GM03348 (cell line): ENCODE data around the gene BIRC5.

Experiments used
- DNase-seq: peaks from one replicate; pipeline ENCODE4 v3.0.0; 2012; ENCODE audit warnings: low spot score

BIRC5 gene

GRCh38 chr17:78184351-78184750 lies 29.7 kb upstream of the BIRC5 start:
- DNase-seq = no peak

DNA sequence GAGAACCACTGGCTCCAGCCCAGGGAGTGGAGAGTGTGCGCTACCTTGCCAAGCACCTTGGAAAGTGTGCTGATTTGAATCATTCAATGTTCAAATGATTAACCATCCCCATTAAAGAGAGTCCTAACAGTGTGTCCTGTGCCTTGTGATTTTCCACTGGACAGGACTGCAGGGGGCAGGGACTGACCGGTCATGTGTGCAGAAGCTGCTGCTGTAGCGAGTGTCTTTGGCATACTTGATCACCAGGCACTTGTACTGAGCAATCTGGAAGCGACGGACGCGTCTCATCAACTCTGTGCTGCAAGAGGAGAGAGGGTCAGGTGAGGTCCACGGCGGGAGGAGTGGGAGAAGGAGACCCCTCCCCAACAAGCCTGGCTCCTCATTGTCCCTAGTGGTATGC lies 29.2 kb upstream of the BIRC5 start:
- no peak for DNase-seq

DNA sequence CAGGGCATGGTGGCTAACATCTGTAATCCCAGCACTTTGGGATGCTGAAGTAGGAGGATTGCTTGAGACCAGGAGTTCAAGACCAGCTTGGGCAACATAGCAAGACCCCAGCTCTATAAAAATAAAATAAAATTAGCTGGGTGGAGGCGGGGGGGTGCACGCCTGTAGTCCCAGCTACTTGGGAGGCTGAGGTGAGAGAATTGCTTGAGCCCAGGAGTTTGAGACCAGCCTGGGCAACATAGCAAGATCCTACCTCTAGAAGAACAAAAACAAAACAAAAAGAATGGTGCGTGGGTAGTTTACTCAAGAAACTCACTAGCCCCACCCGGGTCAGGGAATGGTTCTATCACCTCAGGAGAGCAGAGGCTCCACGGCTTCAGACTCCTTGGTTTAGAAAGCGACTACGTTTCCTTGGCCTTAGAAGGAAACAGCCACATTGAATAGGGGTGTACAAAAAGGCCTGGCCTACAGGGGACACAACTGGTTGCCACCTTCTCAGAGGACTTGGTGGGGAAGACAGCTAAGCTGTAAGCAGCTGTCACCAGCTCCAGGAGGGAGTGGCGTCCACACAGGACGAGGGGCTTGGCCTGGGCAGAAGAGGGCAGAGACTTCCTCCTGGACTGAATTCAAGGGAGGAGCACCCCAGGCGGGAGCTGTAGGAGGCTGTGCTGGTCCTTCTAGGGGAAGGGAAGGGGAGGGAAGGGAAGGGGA lies 27.9 kb upstream of the BIRC5 start:
- DNase-seq = peak; percentile 51

GRCh38 chr17:78186692-78187595 lies 27.1 kb upstream of the BIRC5 start, which contains the start of the genes AFMID and TK1:
TSS of gene AFMID (plus strand) at chr17:78187362. CDS start at chr17:78187371, 9 bp downstream.
TSS of gene TK1 (minus strand) at chr17:78187052. CDS start at chr17:78186994, 58 bp downstream.
- DNase-seq = peak; percentile 100

DNA sequence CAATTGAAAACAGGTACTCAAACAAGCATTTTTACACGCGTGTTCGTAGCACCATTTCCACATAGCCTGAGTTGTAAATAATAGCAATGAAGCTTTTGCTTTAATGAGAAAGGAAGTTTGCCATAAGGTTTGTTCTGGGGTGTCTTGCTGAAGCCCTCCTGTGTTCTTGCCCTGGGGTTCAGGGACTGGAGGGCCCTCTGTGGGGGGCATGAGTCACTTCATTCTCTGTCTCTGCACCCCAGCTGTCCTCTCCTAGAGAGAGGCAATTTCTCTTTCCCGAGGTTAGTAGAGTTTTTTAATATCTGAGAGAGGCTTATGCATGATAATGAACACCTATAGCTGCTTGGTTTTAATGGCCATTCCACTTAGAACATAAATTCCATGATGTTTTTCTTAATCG lies 17.3 kb upstream of the BIRC5 start:
- no peak for DNase-seq

GRCh38 chr17:78197147-78197832 lies 16.8 kb upstream of the BIRC5 start:
- DNase-seq = no peak

DNA sequence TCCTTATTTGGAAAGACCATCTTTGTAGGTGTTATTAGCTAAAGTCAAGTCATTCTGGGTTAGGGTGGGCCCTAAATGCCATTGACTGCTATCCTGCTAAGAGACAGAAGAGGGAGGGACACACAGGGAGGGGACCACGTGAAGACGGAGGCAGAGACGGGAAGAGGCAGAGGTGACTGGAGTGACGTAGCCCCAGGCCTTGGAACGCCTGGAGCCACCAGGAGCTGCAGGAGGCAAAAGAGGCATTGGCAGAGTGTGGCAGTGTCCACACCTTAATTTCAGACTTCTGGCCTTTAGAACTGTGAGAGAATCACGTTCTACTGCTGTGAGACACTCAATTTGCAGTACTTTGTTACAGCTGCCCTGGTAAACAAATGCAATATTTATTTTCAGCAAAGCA lies 13.6 kb upstream of the BIRC5 start:
- DNase-seq = no peak

DNA sequence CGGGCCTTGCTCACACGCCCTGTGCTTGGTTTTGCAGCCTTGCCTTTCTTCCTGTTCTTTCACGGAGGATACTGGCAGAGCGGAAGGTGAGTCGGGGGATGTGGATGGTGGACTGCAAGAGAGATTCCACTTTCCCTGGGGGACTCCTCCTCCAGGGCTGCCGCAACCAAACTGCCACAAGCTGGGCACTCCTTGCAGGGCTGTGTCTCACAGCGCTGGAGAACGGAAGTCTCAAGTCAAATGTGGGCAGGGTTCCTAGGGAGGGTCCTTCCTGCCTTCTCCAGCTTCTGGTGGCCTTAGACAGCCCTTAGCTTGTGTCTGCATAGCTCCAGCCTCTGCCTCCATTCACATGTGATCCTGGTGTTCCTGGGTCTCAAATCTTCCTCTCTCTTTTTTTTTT lies 11.4 kb upstream of the BIRC5 start:
- DNase-seq = no peak

DNA sequence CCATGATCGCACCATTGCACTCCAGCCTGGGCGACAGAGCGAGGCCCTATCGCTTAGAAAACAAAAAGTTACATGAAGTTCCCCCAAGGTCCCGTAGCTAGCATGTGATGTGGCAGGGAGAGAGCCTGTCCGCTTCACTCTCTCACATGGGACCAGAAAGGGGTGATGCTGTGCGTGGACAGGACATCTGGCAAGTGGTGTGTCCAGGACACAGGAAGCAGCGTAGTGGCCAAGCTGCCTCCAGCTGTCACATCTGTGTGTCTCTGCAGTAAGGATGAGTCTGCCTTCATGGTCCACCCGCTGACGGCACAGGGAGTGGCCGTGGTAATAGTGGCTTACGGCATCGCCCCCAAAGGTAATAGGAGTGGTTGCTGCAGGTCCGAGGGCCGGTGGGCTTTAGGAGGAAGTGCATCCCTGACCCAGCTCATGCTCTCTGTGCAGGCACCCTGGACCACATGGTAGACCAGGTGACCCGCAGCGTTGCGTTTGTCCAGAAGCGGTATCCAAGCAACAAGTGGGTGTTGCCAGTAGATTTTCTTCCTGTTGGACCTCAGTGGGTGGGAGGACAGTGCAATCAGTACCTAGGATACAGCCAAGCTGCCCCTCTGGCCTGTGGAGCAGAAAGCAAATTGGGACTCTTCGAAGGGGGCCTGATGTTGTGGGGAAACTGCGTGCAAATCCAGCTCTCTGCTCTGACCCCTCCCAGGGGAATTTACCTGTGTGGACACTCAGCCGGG lies 9.5 kb upstream of the BIRC5 start:
- DNase-seq = no peak

GRCh38 chr17:78205124-78205775 lies 8.8 kb upstream of the BIRC5 start:
- no peak for DNase-seq

DNA sequence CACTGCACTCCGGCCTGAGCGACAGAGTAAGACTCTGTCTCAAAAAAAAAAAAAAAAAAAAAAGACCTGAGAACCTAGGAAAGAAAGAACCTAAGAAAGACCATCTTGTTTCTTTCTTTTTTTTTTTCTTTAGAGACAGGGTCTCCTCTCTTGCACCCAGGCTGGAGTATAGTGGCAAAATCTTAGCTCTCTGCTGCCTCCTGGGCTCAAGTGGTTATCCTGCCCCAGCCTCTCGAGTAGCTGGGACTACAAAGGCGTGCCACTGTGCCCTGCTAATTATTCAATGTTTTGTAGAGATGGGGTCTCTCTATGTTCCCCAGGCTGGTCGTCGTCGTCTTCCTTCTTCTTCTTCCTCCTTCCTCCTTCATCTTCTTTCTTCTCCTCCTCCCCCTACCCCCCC lies 7.8 kb upstream of the BIRC5 start:
- no peak for DNase-seq

- no peak for DNase-seq
Measured at GRCh38 chr17:78208486-78208885, 5.6 kb upstream of the BIRC5 start.

GRCh38 chr17:78210111-78210510 lies 3.9 kb upstream of the BIRC5 start:
- no peak for DNase-seq

- no peak for DNase-seq
Measured at GRCh38 chr17:78211032-78211431, 3.0 kb upstream of the BIRC5 start.

DNA sequence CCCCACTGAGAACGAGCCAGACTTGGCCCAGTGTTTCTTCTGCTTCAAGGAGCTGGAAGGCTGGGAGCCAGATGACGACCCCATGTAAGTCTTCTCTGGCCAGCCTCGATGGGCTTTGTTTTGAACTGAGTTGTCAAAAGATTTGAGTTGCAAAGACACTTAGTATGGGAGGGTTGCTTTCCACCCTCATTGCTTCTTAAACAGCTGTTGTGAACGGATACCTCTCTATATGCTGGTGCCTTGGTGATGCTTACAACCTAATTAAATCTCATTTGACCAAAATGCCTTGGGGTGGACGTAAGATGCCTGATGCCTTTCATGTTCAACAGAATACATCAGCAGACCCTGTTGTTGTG lies 631 bp downstream of the BIRC5 start:
- no peak for DNase-seq

DNA sequence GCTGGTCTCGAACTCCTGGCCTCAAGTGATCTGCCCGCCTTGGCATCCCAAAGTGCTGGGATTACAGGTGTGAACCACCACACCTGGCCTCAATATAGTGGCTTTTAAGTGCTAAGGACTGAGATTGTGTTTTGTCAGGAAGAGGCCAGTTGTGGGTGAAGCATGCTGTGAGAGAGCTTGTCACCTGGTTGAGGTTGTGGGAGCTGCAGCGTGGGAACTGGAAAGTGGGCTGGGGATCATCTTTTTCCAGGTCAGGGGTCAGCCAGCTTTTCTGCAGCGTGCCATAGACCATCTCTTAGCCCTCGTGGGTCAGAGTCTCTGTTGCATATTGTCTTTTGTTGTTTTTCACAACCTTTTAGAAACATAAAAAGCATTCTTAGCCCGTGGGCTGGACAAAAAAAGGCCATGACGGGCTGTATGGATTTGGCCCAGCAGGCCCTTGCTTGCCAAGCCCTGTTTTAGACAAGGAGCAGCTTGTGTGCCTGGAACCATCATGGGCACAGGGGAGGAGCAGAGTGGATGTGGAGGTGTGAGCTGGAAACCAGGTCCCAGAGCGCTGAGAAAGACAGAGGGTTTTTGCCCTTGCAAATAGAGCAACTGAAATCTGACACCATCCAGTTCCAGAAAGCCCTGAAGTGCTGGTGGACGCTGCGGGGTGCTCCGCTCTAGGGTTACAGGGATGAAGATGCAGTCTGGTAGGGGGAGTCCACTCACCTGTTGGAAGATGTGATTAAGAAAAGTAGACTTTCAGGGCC lies 5.5 kb downstream of the BIRC5 start:
- no peak for DNase-seq

- DNase-seq = no peak
Measured at GRCh38 chr17:78223061-78223460, 9.0 kb downstream of the BIRC5 start.

DNA sequence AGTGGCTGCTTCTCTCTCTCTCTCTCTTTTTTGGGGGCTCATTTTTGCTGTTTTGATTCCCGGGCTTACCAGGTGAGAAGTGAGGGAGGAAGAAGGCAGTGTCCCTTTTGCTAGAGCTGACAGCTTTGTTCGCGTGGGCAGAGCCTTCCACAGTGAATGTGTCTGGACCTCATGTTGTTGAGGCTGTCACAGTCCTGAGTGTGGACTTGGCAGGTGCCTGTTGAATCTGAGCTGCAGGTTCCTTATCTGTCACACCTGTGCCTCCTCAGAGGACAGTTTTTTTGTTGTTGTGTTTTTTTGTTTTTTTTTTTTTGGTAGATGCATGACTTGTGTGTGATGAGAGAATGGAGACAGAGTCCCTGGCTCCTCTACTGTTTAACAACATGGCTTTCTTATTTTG lies 9.7 kb downstream of the BIRC5 start:
- DNase-seq = no peak

DNA sequence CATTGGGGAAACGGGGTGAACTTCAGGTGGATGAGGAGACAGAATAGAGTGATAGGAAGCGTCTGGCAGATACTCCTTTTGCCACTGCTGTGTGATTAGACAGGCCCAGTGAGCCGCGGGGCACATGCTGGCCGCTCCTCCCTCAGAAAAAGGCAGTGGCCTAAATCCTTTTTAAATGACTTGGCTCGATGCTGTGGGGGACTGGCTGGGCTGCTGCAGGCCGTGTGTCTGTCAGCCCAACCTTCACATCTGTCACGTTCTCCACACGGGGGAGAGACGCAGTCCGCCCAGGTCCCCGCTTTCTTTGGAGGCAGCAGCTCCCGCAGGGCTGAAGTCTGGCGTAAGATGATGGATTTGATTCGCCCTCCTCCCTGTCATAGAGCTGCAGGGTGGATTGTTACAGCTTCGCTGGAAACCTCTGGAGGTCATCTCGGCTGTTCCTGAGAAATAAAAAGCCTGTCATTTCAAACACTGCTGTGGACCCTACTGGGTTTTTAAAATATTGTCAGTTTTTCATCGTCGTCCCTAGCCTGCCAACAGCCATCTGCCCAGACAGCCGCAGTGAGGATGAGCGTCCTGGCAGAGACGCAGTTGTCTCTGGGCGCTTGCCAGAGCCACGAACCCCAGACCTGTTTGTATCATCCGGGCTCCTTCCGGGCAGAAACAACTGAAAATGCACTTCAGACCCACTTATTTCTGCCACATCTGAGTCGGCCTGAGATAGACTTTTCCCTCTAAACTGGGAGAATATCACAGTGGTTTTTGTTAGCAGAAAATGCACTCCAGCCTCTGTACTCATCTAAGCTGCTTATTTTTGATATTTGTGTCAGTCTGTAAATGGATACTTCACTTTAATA lies 10.4 kb downstream of the BIRC5 start:
- no peak for DNase-seq
